Ishikawa (cell line): ENCODE data around the gene IGF1R.

Experiments
- CEBPB ChIP-seq: IDR thresholded peaks from 2 replicates; pipeline ENCODE4 v1.6.1; 2012
- CREB1 ChIP-seq: IDR thresholded peaks from 2 replicates; pipeline ENCODE4 v1.6.1; 2012; ENCODE audit warnings: low read depth
- EGR1 ChIP-seq: IDR thresholded peaks from 2 replicates; pipeline ENCODE4 v1.6.1; 2012
- EP300 ChIP-seq: IDR thresholded peaks from 2 replicates; pipeline ENCODE4 v1.6.1; 2012; ENCODE audit warnings: borderline replicate concordance
- FOXM1 ChIP-seq: IDR thresholded peaks from 2 replicates; pipeline ENCODE4 v1.6.1; 2012; ENCODE audit warnings: low read depth, borderline replicate concordance
- MAX ChIP-seq: IDR thresholded peaks from 2 replicates; pipeline ENCODE4 v1.6.1; 2012
- NFIC ChIP-seq: IDR thresholded peaks from 2 replicates; pipeline ENCODE4 v1.6.1; 2012
- RAD21 ChIP-seq: IDR thresholded peaks from 2 replicates; pipeline ENCODE4 v1.6.1; 2012; ENCODE audit warnings: low read depth
- REST ChIP-seq: IDR thresholded peaks from 2 replicates; pipeline ENCODE4 v1.6.1; 2012; ENCODE audit warnings: low read depth, mild to moderate bottlenecking
- TAF1 ChIP-seq: IDR thresholded peaks from 2 replicates; pipeline ENCODE4 v1.6.1; 2012; ENCODE audit warnings: low read depth, mild to moderate bottlenecking
- TCF12 ChIP-seq: IDR thresholded peaks from 2 replicates; pipeline ENCODE4 v1.6.1; 2012; ENCODE audit warnings: low read depth
- TEAD4 ChIP-seq: IDR thresholded peaks from 2 replicates; pipeline ENCODE4 v1.6.1; 2012
- USF1 ChIP-seq: IDR thresholded peaks from 2 replicates; pipeline ENCODE4 v1.6.1; 2012
- YY1 ChIP-seq: IDR thresholded peaks from 2 replicates; pipeline ENCODE4 v1.6.1; 2012; ENCODE audit warnings: low read depth
- ZBTB7A ChIP-seq: IDR thresholded peaks from 2 replicates; pipeline ENCODE4 v1.6.1; 2012; ENCODE audit warnings: low read depth

Gene IGF1R

GRCh38 chr15:98785807-98786621 is 137.7 kb downstream of the IGF1R start:
- no peak for TF ChIP-seq TCF12
- no peak for TF ChIP-seq EP300
- TF ChIP-seq FOXM1: no peak
- TF ChIP-seq TAF1: no peak
- TF ChIP-seq EGR1: no peak
- no peak for TF ChIP-seq CREB1
- TF ChIP-seq CEBPB: no peak
- TF ChIP-seq MAX: peak; percentile 41; the same call in 1 of the 2 replicates
- TF ChIP-seq USF1: peak; percentile 65
- TF ChIP-seq TEAD4: no peak
- TF ChIP-seq ZBTB7A: no peak
- TF ChIP-seq RAD21: no peak
- no peak for TF ChIP-seq REST
- no peak for TF ChIP-seq YY1
- TF ChIP-seq NFIC: no peak

- no peak for TF ChIP-seq CEBPB
- no peak for TF ChIP-seq TCF12
- no peak for TF ChIP-seq TAF1
- TF ChIP-seq EGR1: no peak
- TF ChIP-seq EP300: no peak
- no peak for TF ChIP-seq TEAD4
- no peak for TF ChIP-seq CREB1
These were observed 138.4 kb downstream of the IGF1R start for GRCh38 chr15:98786717-98787116.

- TF ChIP-seq YY1: no peak
- TF ChIP-seq TCF12: no peak
- TF ChIP-seq RAD21: no peak
- TF ChIP-seq USF1: no peak
- peak; percentile 54 for TF ChIP-seq REST
These were observed 138.9 kb downstream of the IGF1R start for GRCh38 chr15:98787194-98787593.

GRCh38 chr15:98787936-98788757 is 139.8 kb downstream of the IGF1R start:
- TF ChIP-seq FOXM1 (no peak), RAD21 (no peak), ZBTB7A (no peak), CEBPB (no peak), MAX (no peak)

GRCh38 chr15:98789020-98789419 is 140.7 kb downstream of the IGF1R start:
- TF ChIP-seq TAF1 (no peak), FOXM1 (no peak), MAX (no peak), CEBPB (no peak), YY1 (no peak), TEAD4 (no peak), EGR1 (no peak), REST (no peak)
